Spinal cord (tissue), 10 donors: ENCODE data around the gene HYPK. TPM values are rescaled to one million over a fixed set of nuclear protein-coding genes. Genes with fewer than 3 reads are reported as not detected.
"Not testable (repeated sequence)": the region's sequence is repeated elsewhere in the genome, so short reads cannot be mapped to it uniquely, and the experiment has no call there.

Source experiments
- DNase-seq, 6 donors: peaks; one replicate each; pipeline versions ENCODE4 v3.0.0 to v3.0.0-alpha.2; 2013 to 2015; ENCODE audit warnings: low spot score in 6 of 6, low read depth in 4 of 6
- H3K27ac ChIP-seq: one replicate; pipeline ENCODE4 v1.5.1; 2013; ENCODE audit warnings: low read depth, low read length, control low read depth
- H3K27me3 ChIP-seq: one replicate; pipeline ENCODE4 v1.6.1; 2013; ENCODE audit warnings: low read length; ENCODE audit not compliant: control insufficient read depth, insufficient read depth
- H3K36me3 ChIP-seq: one replicate; pipeline ENCODE4 v1.6.1; 2013; ENCODE audit warnings: low read length; ENCODE audit not compliant: control insufficient read depth, insufficient read depth
- H3K4me1 ChIP-seq: one replicate; pipeline ENCODE4 v1.6.1; 2013; ENCODE audit warnings: low read length; ENCODE audit not compliant: control insufficient read depth, insufficient read depth
- H3K4me3 ChIP-seq: one replicate; pipeline ENCODE4 v1.5.1; 2013; ENCODE audit warnings: low read depth, low read length, control low read depth
- H3K9me3 ChIP-seq: one replicate; pipeline ENCODE4 v1.6.1; 2013; ENCODE audit warnings: low read length; ENCODE audit not compliant: control insufficient read depth, insufficient read depth
- WGBS: methylation state at CpG from one replicate; pipeline ENCODE4 v1.1.5; 2013; ENCODE audit warnings: missing lambda C conversion rate; ENCODE audit not compliant: insufficient coverage; 5-methylcytosine and 5-hydroxymethylcytosine counted together
- polyA plus RNA-seq, 2 donors: library from polyadenylated mRNA; unstranded; fragments of 120-200 nt; gene quantifications; one replicate each; pipeline ENCODE4 v1.2.1, GENCODE V29; 2013; ENCODE audit not compliant: insufficient read length in 2 of 2
- total RNA-seq, 2 donors: library from RNA; depleted of rRNA in 1 of 2; stranded (reverse); fragments of 120-200 nt in 1 of 2; fragments of >200 nt in 1 of 2; gene quantifications; one replicate each; pipeline versions ENCODE4 v1.2.3 to v1.2.4, GENCODE V29; 2013 to 2014
- donor health status: healthy.

HYPK gene
- total and polyA plus RNA-seq, 4 donors: 5.1 to 9.0 (median 5.7) TPM

DNA sequence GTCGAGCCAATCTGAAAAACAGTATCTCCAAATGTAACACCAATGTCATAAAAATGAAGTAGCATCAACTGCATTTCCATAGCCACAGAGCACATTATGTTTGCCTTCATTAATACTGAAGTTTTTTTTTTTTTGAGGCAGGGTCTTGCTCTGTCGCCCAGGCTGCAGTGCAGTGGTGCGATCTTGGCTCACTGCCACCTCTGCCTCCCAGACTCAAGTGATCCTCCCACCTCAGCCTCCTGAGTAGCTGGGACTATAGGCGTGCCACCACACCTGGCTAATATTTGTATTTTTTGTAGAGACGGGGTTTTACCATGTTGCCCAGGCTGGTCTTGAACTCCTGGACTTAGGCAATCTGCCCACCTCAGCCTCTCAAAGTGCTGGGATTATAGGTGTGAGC is 14.7 kb downstream of the HYPK start:
- H3K4me1 ChIP-seq, H3K27ac ChIP-seq, DNase-seq, H3K27me3 ChIP-seq, H3K4me3 ChIP-seq, H3K9me3 ChIP-seq: not testable (repeated sequence)
- H3K36me3 ChIP-seq: peaks cover 58% of the 10 kb centered on the region
- 100% methylated on average over 1 of the region's 5 CpGs for WGBS

DNA sequence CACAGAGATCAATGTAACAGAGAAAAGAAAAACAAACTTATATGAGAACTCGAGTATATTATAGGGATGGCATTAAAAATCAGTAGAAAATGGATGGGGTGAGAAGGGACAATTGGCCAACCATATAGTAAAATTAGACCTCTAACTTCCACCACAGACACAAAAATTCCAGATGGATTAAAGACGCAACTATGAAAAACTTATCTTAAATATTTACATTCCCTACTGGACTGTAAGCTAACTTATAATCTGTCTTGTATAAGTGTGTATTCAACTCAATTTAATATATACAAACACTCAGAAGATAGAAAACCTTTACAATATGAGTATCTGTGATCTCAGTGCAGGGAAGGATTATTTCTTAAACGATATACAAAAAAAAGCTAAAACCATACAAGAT is 21.1 kb downstream of the HYPK start:
- peaks cover 20% of the 10 kb centered on the region for H3K4me1 ChIP-seq
- H3K4me3 ChIP-seq: no peak overlapping the region
- H3K36me3 ChIP-seq: peaks cover 3% of the 10 kb centered on the region
- DNase-seq: no peak
- WGBS: no CpG with 5 or more reads among the region's 3 CpGs
- no peaks in the 10 kb centered on the region for H3K9me3 ChIP-seq
- H3K27ac ChIP-seq: no peak overlapping the region
- H3K27me3 ChIP-seq: no peaks in the 10 kb centered on the region

DNA sequence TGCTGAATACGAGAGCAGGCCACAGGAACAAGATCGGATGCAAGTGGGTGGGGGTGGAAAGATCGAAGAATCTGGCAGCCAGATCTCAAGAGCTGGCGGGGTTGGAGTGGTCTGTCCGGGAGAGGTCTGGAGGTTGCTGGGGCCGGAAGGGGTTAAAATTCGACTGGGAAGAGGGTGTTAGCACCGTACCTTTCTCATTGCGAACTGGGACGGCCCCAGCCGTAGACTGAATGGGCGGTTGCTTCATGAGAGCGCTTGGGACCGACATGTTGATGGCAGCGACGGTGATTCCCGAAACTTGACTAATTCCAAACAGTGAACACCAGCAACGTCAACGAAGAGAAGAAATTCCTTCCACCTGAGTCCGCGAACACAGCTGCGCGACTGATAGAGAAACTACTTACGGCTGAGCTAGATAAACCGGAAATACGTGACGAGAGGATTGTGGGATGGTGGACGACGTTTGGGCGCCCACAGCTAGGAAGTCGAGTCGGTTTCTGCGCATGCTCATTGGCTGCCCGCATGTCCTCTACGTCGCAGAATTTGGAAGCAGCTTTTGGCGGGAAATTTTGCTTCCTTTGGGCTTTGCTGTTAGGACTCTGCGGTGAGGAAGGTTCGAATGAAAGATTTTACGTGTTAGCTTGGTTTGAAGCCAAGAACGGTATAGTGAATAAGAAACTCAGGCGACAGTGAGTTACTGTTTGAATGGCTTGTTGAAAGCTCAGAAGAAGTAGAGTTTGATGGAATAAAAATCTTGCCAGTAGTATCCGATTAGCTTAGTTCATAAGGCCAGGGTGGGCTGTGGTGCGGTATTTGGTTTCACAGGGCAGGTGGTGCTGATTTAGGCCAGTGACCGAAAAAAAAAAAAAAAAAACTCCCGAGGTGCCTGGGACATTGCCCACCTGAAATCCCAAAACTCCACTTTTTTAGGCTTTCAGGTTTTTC is 24.2 kb downstream of the HYPK start, which contains the start of gene MFAP1:
Gene MFAP1 (minus strand): TSS at position 389 of the 945 bp plus-strand sequence. CDS start 121 bp downstream, at position 268.
- 6% methylated on average over 44 of the region's 46 CpGs for WGBS
- peaks cover 3% of the 10 kb centered on the region for H3K36me3 ChIP-seq
- peaks cover 33% of the 10 kb centered on the region for H3K4me1 ChIP-seq
- DNase-seq: peak; percentile 91 to 99 (median 92)
- no peaks in the 10 kb centered on the region for H3K27me3 ChIP-seq
- H3K4me3 ChIP-seq: peak within 1 kb of the TSS; percentile 81
- H3K9me3 ChIP-seq: no peaks in the 10 kb centered on the region
- H3K27ac ChIP-seq: peak within 1 kb of the TSS; percentile 91

DNA sequence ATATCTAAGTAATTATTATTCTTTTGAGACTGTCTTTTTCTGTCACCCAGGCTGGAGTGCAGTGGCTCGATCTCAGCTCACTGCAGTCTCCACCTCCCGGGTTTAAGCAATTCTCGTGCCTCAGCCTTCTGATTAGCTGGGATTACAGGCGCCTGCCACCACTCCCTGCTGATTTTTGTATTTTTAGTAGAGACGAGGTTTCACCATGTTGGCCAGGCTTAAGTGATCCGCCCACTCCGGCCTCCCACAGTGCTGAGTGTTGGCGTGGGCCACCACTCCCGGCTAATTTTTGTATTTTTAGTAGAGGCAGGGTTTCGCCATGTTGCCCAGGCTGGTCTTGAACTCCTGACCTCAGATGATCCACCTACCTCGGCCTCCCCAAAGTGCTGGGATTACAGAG is 24.9 kb downstream of the HYPK start:
- WGBS: 88% methylated on average over 6 of the region's 11 CpGs
- peaks cover 33% of the 10 kb centered on the region for H3K4me1 ChIP-seq
- not testable (repeated sequence) for H3K9me3 ChIP-seq, H3K27me3 ChIP-seq, H3K4me3 ChIP-seq, H3K36me3 ChIP-seq, DNase-seq, H3K27ac ChIP-seq

DNA sequence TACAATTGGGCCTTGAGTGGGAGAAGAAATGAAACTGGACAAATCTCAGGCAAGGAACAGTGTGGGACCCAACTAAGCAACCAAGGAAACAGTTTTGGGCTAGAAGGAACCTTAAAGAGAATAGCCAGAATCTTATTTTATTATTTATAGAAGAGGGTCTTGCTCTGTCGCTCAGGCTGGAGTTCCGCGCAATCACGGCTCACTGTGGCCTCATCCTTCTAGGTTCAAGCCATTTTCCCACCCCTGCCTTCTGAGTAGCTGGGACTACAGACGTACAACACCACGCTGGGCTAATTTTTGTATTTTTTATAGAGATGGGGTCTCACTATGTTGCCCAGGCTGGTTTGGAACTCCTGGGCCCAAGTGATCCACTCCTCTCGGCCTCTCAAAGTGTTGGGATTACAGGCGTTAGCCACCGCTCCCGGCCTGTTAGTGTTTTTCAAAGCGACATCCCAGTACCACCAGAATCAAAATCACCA is 25.7 kb downstream of the HYPK start:
- Histone ChIP-seq H3K27ac (no peak overlapping the region), H3K4me1 (peaks cover 33% of the 10 kb centered on the region), H3K27me3 (no peaks in the 10 kb centered on the region), H3K4me3 (no peak overlapping the region), H3K9me3 (no peaks in the 10 kb centered on the region), H3K36me3 (no peaks in the 10 kb centered on the region)
- 92% methylated on average over 5 of the region's 11 CpGs for WGBS
- no peak for DNase-seq

DNA sequence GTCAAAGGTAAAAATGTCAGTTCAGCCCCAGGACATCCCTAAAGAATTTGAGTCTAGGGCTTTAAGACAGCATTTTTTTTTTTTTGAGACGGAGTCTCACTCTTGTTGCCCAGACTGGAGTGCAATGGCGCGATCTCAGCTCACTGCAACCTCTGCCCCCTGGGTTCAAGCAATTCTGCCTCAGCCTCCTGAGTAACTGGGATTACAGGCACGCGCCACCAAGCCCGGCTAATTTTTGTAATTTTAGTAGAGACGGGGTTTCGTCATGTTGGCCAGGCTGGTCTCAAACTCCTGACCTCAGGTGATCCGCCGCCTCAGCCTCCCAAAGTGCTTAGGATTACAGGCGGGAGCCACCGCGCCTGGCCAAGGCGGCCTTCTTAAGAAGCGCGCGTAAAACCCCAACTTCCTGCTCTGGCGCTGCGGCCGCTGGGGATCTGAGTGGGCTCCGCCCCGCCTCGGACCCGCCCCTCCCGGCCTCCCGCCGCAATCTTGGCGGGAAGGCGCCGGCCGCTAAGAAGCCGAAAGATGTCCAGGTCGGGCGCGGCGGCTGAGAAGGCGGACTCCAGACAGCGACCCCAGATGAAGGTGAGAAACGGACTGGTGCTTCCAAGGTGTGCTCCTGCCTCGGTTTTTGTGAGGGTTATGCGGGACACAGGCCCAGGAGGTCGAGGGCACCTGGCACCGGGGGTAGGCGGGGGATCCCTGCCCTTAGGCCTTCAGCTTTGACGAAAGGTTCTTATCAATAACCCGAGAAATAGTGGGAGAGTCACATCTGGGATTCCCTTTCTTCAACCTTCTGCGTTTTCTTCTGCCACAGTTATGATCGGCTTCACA is 26.3 kb downstream of the HYPK start, which contains the start of gene WDR76:
Gene WDR76 (plus strand): TSS at position 495 of the 834 bp plus-strand sequence. CDS start 31 bp downstream, at position 526.
- 6% methylated on average over 46 of the region's 48 CpGs for WGBS
- H3K4me1 ChIP-seq: peaks cover 33% of the 10 kb centered on the region
- no peaks in the 10 kb centered on the region for H3K36me3 ChIP-seq
- peak; percentile 5 to 86 (median 43) for DNase-seq
- H3K4me3 ChIP-seq: peak within 1 kb of the TSS; percentile 68
- H3K9me3 ChIP-seq: no peaks in the 10 kb centered on the region
- peak within 1 kb of the TSS; percentile 57 for H3K27ac ChIP-seq
- no peaks in the 10 kb centered on the region for H3K27me3 ChIP-seq

DNA sequence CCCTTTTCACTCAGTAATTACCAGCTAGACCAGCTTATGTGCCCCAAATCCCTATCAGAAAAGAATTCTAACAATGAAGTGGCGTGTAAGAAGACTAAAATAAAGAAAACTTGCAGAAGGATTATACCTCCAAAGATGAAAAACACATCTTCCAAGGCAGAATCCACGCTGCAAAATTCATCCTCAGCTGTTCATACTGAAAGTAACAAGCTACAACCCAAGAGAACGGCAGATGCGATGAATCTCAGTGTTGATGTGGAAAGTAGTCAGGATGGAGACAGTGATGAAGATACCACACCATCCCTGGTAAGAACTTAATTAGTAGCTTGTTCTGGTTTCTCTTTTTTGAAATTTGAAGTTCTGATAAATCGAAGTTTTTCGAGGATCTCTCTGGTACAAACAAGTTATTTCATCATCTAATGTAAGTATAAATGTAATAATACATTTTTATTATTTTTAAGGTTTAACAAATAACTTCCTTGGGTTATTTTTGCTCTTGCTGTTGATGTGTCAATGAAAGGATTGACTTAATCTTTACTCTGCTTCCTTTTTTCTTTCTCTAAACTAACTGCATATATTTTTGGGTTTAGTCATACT is 27.8 kb downstream of the HYPK start:
- Histone ChIP-seq H3K4me1 (peaks cover 26% of the 10 kb centered on the region), H3K9me3 (no peaks in the 10 kb centered on the region), H3K27me3 (no peaks in the 10 kb centered on the region), H3K4me3 (peak overlapping the region; percentile 3), H3K27ac (no peak overlapping the region), H3K36me3 (no peaks in the 10 kb centered on the region)
- peak in 1 of 6 donors; percentile 4 for DNase-seq
- WGBS: no CpG with 5 or more reads among the region's 6 CpGs

- not testable (repeated sequence) for H3K27ac ChIP-seq, DNase-seq, H3K27me3 ChIP-seq, H3K36me3 ChIP-seq, H3K4me3 ChIP-seq, H3K9me3 ChIP-seq
- WGBS: 96% methylated on average over 4 of the region's 9 CpGs
- H3K4me1 ChIP-seq: peaks cover 18% of the 10 kb centered on the region
Measured at GRCh38 chr15:43829951-43830540, 29.6 kb downstream of the HYPK start.
